GM19328 (cell line): Measurements from ENCODE around the gene SEMA3E.
"Not testable (repeated sequence)": the region's sequence is repeated elsewhere in the genome, so short reads cannot be mapped to it uniquely, and the experiment has no call there.

Experiments
- ATAC-seq: cut with Tn5 transposase; IDR thresholded peaks from one replicate; pipeline ENCODE4 v1.9.1; 2021; ENCODE audit warnings: mild to moderate bottlenecking, moderate library complexity; ENCODE audit not compliant: unreplicated experiment

The SEMA3E gene

DNA sequence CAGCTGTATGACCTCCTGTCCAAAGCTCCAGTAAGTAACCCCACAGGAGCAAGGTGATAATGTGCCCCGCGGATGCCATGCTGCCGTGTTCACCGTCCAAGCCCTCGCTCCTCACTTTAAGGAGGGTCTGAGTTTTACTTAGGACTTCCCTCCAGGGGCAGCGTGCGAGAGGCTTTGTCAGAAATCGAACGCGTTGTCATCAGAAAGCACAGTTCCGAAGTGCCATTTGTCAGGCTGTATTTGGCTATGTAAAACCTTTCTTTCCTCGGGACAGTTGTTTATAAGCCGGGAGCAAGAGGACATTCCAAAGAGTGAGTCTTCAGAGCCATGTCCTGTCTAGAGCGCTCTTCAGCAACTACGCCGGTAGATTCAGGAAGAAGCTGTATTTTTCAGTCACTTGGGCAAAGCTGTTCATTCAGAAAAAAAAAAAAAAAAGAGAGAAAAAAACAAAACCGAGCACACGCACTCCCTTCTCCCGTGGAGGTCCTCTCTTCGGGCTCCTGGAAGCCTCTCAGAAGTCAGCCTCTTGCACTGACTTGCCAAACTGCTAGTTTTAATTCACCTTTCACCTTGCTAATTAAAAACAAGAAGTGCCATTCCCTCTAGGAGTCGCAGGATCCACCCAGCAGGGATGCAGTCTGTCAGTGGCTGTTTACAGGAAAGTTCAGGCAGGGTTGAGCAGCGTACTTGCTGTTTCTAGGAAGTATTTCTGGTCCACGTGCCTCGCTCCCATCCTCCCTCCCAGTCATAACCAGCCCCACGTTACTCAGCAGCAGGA, at the start of gene SEMA3E:
SEMA3E (minus strand) TSS at position 676 of the 778 bp plus-strand sequence.
- no peak for ATAC-seq

DNA sequence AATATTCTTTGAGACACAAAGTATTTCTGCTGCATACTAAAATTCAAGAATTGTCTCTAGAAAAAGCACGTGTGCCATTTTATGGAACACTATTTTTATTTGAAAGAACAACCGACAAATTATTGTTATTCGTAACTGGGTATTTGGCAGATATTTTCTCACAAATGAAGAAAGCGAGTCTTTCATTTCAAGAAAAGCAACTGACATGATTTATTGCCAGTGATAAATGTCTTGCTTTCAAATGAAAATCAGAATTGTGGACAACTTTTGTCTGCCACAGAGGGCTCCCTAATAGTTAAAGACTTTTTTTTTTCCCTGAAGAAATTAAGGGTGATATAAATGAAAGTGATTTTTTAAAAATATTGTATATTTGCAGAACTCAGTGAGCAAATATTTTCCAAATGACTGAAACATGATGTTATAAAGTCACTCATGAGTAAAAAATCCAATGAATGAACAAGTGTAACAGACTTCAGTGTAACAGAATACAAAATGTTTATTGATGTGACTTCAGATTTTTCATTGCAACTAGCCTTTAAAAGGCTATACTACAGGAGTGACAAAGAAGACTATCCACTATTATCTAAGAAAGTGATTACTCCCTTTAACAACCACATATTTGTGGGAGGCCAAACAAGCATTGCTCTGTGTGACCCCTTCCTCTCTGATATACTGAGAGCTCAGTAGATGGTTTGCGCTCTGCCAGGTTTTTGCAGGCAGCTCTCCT, 49.0 kb upstream of the SEMA3E start:
- ATAC-seq: no peak

DNA sequence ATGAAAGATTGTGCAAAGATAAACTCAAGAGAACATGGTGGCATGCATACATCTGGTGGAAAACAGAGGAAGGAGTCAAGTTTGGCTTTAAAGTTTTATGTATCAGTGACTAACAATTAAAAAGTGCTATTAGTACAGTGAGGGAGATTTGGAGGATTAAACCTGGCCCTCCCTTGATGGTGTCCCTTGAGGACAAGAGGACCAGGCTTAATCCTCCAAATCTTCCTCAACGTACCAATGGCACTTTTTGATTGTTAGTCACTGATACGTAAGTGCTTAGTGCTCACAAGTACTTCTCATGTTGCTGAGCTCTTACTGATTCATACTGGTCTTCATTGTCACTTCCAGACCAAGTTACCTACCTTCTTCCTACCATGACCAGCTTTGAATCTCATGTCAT, 47.2 kb upstream of the SEMA3E start:
- ATAC-seq: no peak

DNA sequence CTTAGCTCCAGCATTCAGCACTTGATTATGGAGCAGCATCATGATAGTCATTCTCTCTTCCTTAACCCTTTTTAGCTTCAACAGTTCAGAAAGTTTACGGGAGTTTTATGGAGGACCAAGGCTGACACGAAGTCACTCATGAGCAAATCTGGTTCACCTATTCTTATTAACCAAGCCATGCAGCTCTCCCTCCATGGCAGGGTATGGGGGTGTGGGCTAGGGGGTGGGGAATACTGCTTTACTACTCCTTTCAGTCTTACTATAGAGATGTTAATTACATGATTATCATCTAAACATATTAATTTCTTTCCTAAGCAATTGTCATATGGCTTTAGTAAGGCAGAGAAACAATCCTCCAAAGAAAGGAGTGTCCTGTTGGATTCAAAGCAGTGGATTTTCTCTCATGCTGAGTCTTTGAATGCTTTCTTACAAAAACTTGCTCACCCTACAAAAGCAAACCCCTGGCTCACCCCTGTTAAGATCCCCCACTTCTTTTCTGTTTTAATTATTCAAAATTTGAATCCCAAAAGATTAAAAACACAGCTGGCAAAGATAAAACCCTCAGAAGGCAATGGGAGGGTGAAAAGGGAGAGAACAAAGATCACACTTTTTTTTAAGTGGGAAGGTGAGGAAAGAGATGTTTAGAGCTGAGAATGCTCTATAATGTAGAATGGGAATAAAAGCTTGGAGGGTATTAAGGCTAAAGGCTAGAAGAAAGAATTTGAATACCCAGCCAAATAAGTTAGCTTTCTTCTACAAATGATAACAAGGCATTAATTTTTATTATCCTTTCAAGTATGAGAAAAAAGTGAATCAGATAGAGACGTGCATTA, 46.4 kb upstream of the SEMA3E start:
- no peak for ATAC-seq

DNA sequence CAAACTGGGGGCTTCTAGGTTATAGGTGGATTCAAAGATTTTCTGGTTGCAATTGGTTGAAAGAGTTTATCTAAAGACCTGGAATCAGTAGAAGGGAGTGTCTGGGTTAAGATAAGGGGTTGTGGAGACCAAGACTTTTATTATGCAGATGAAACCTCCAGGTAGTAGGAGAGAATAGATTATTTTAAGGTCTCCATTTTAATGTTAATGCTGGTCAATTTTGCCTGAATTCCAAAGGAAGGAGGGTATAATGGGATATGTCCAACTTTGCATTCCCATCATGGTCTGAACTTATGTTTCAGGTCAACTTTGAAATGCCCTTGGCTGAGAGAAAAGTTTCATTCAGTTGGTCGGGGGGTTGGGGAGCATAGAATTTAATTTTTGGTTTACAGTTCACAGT, 44.3 kb upstream of the SEMA3E start:
- no peak for ATAC-seq

DNA sequence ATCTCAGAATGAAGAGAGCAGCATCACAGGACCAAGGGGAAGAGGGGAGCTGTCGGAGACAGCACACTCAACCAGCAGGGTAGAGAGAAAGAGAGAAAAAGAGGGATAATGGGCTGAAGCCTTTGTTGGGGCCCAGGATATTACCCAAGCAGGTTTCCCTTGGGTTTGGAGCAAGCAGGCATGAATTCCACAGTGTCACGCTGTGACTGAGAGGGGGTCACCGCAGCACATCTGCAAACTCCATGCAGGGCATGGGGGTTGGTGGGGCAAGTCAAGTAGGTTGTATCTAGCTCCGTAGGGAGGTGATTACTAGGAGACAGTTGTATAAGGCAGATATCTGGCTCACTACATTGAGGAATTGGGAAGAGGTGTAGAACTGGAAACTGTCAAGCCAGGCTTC, 42.2 kb upstream of the SEMA3E start:
- ATAC-seq: no peak

DNA sequence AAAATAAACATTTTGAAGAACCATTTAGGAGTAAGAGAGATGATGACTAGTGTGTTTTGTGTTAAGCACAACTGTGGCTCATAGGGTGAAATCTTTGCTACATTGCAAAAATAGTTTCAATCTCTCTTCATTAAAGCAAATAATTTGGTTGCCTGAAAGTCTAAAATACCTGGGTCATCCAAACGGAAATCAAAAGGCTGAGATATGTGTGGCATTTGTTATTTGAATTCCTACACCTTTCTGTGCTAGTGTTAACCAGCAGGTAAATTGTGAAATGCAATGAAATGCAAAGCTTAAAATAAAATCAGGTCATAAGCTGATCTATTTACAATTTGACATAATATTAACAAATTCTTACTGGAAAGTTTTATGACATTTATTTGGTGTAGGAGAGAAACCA, 40.9 kb upstream of the SEMA3E start:
- ATAC-seq: no peak

DNA sequence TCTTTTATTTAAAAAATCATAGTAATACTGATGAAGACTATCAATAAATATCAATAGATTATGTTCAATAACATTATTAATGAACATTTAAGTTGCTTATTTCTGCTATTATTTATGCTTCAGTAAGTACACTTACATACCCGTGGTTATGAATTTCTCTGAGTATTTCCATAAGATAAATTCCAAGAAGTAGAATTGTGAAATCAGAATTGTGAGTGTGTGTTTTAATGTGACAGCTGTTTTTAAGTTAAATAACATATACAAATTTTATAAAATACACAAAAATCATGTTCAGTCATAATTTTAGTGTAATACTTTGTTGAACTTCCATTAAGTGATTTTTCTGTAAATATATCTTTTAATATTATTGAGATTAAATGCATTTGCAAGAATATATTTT, 37.5 kb upstream of the SEMA3E start:
- no peak for ATAC-seq

DNA sequence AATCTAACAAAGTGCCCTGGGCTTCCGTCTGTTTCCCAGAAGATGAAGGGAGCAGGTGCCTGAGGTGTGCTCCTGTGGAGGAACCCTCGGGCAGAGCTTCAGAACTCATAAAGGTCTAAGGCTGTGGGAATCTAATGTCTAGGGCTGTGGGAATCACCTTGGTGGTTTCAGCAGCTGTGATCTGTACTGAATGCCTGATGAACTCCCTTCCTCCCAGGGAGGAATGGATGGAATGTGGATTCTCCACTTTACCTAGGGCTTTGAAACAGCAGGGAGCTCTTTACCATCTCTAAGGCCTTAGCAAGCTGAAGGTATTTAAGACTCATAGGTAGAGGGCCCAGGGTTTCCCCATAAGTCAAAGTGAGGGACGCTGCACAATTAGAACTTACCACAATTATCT, 36.0 kb upstream of the SEMA3E start:
- ATAC-seq: no peak

DNA sequence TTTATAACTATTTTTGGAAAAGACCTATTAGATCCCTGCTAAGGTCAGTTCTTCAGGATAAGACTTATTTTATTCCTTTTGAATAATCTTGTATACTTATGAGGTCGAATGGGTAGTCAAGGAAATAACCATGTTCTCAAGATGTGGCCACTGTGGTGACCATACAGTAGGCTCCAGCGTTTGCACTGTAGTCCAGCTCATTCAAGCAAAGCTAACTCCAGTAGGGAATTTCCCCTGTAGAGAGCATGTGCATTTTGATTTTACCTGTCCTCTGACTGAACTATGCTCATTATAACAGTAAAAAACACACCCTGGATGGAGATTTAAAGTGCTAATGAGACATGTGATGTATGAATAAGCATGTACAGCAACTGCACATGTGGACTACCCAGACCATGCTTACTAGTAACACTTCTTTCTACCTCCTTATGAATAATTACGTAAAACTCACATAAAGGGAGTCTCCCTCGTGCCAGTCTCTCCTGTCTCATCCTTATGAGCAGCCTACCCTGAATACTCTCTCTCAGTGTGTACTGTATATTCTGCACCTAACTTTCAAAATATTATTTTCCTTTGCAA, 32.4 kb upstream of the SEMA3E start:
- no peak for ATAC-seq

DNA sequence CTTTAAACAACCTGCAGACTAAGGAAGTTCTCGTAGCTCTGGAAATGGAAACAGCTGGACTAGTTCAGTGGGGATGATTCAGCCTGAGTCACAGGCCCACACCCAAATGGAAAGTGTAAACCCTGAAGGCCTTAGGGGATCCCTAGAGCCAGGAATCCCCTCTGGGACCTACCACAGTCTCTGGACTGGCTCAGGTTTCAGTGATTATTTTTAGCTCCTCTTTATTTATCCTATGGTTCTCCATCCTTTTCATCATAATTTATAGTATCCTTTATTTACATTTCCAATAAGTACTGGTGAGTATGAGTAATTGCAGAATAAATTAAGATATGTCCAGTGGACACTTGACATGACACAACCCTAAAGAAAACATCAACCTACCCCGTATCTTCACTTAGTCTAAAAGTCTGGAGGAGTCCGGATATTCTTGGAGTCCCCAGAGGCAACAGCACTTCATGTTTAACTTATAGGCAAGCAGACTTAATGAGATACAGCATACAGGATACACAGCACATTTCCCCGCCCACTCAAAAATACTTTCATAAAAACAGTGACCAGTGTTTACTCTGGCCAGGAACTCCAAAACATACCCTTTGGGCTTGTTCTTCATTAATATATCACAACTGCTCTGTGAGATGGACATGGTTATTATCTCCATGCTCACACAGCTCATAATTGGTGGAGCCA, 28.4 kb upstream of the SEMA3E start:
- no peak for ATAC-seq

DNA sequence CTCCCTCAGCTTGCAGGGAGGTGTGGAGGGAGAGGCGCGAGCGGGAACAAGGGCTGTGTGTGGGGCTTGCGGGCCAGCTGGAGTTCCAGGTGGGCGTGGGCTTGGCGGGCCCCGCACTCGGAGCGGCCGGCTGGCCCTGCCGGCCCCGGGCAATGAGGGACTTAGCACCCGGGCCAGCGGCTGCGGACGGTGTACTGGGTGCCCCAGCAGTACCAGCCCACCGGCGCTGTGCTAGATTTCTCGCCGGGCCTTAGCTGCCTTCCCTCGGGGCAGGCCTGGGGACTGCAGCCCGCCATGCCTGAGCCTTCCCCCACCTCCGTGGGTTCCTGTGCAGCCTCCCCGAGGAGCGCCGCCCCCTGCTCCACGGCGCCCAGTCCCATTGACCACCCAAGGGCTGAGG, 24.4 kb upstream of the SEMA3E start:
- ATAC-seq: not testable (repeated sequence)

DNA sequence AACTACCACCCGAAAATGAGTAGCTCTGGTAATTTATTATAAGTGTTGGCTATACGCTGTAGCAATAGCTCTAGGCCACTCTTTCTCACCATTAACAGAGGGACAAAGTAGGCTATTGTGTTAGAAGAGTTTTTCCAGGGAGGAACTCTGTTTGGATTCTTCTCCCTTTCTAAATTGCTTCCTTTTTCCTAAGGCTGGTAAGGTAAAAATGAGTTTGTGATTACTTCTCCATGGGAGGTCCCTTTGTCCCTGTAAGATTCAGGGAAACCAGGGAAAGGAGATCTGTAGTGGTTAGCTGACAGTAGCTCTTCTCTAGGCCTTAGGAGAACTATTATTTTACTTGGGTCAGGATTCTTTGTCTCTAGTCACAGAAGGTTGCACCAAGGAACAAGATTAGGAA, 23.2 kb upstream of the SEMA3E start:
- no peak for ATAC-seq

DNA sequence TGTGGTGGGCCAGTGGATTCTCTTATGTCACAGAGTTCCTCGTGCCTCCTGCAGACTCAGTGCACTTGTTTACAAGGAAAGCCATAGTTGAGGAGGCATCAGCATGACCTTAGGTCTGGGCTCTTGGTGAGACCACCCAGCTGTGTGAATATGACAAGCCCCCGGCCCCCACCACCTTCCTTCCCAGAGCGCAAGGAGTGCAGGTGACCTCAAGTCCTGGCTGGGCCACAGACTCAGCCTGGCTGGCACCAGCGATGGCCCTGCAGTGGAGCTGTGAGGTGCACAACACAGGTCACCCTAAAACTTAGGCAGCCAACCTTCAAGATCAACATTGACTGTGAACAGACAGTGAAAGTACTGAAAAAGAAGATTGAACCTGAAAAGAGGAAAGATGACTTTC, 14.2 kb upstream of the SEMA3E start:
- ATAC-seq: no peak

DNA sequence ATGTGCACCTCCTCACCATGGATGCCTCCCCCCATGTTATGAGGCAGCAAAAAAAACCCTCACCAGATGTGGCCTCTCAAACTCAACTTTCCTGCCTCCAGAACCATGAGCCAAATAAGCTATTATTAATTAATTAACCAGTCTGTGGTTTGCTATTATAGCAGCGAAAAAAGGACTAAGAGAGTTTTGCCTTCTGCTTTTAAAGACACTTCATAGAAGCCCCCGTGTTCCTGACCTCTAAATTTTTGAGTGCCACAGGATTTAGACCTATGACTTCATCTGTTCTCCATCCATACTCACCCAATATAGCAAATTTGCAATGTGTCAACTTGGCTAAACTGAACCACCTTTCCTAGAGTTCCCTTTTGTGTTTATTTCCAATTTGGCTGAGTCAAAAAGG, 9.2 kb upstream of the SEMA3E start:
- no peak for ATAC-seq

DNA sequence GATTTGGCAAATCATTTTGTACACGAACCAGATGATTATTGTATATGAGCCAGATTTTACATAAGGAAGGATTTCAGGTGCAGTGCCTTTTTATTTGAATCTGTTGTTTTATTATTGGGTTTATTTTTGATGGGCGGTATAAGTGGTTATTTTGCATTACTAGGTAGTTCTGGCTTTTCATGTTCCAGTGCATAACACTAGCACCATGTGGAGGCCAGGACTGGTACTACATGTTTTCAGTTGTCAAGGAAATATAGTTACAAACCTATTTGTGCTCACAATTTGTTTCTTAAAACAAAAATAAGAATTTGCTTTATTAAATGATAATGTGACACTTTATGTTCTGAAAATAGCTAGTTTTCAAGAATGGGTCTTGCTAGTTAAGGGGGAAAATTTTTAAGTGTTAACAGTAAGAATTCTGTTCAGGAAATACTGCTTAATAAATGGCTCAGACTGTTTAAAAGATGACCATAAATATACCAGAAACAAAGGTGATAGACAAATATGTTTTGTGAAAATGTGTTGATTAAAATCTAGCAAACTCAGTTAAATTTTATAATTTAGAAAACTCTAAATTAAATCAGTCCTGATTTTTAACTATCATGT, 7.1 kb upstream of the SEMA3E start:
- peak; percentile 73 for ATAC-seq

DNA sequence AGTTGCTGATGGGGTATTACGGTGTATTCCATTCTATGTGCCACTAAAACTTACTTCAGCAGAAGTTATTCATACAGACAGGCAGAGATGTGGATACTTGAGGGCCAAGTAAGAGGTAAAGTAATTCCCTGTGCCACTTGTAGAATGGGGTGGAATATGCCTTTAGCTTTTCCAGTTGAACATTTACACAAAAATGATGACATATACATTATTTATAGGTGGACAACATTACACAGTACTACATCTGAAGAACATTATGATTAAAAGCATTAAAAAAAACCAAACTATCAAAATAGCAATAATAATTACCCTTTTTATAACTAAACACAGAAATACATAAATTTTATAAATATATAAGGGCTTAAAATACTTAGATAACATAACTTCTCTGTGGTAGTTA, 3.5 kb upstream of the SEMA3E start:
- no peak for ATAC-seq

DNA sequence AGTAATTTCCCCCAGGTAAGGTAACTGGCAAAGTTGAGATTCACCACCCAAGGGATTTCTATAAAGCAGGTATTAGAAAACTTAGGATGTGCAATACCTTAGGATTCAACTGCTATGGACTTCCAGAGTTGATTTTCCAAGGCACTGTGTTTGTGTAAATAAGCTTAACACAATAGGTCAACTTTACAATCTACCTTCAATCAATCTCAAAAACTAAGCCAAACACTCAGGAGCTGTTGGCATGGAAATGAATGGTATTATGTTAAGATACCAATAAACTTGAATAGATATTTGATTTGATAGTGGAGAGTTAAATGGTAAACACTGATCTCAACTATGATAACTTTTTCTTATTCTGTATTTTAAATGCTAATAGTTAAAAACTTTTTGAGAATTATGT, 762 bp upstream of the SEMA3E start:
- no peak for ATAC-seq

DNA sequence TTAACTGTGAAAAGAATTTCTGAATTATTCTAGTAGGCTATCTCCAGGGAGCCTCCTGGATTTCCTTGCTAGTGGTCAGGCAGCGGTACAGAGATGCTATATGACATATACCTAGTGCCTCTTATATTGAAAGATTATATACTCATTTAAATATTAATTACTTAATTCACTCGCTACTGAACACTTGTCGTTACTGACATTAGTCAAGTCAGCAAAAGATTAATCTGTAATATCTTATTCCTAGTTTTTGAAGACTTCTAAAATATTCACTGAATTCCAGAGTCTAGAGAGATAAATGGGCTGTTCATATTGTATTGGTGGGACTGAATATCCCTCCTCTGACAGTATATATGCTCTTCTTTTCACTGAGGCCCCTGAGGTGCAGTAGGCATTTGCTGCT, 2.9 kb downstream of the SEMA3E start:
- ATAC-seq: no peak

DNA sequence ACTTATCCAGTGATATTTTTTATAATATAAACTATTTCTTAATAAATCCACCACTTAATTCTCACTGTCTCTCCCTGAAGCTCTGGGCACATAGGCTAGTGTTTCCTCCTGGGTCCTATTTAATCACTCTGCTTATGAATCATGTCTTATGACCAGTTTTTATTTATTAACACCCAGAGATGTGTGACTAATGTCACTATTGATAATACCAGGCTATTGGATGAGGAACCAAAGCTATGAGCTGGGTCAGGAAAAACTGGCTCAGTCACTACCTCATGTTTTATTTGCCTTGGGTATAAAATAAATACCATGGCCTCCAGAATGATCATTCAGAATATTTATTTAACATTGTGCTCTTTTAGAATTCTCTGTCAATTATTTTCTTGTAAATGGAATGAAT, 5.2 kb downstream of the SEMA3E start:
- ATAC-seq: no peak
